SK-N-SH treated with all-trans-retinoic acid at 6 μM for 48 hours (cell line): ENCODE measurements around the gene TM9SF3.

Source experiments
- ATAC-seq: fragments of 200-7000 bp; cut with Tn5 transposase; 3 replicates; pipeline ENCODE4 v1.9.1; 2020; ENCODE audit warnings: mild to moderate bottlenecking, moderate library complexity
- ARNTL ChIP-seq: fragments of 450-650 bp; formaldehyde crosslinking; IDR thresholded peaks from 2 replicates; pipeline ENCODE4 v1.5.0; 2020; ENCODE audit warnings: low read depth, mild to moderate bottlenecking, moderate library complexity, borderline replicate concordance
- BACH2 ChIP-seq: fragments of 250-450 bp; sonication (Bioruptor Pico); IDR thresholded peaks from 2 replicates; pipeline ENCODE4 v1.9.0; 2021; ENCODE audit warnings: mild to moderate bottlenecking, borderline replicate concordance
- CREB5 ChIP-seq: fragments of 250-450 bp; sonication (Bioruptor Pico); IDR thresholded peaks from 2 replicates; pipeline ENCODE4 v1.5.1; 2020; ENCODE audit warnings: low read depth, mild to moderate bottlenecking, moderate library complexity
- CSDC2 ChIP-seq: fragments of 250-450 bp; sonication (Bioruptor Pico); IDR thresholded peaks from 2 replicates; pipeline ENCODE4 v1.5.0; 2020; ENCODE audit warnings: mild to moderate bottlenecking, moderate library complexity
- CSRNP3 ChIP-seq: fragments of 250-450 bp; sonication (Bioruptor Pico); IDR thresholded peaks from 2 replicates; pipeline ENCODE4 v1.5.1; 2021; ENCODE audit warnings: mild to moderate bottlenecking, moderate library complexity
- ESRRG ChIP-seq: fragments of 250-450 bp; sonication (Bioruptor Pico); IDR thresholded peaks from 2 replicates; pipeline ENCODE4 v1.6.1; 2021; ENCODE audit warnings: mild to moderate bottlenecking
- ISL1 ChIP-seq: fragments of 250-450 bp; sonication (Bioruptor Pico); IDR thresholded peaks from 2 replicates; pipeline ENCODE4 v2.1.2; 2022; ENCODE audit warnings: mild to moderate bottlenecking, moderate library complexity
- OSR1 ChIP-seq: fragments of 250-450 bp; sonication (Bioruptor Pico); IDR thresholded peaks from 2 replicates; pipeline ENCODE4 v1.8.0; 2022; ENCODE audit warnings: moderate library complexity, mild to moderate bottlenecking, inconsistent platforms
- PATZ1 ChIP-seq: fragments of 250-450 bp; sonication (Bioruptor Pico); IDR thresholded peaks from 2 replicates; pipeline ENCODE4 v1.8.0; 2020; ENCODE audit warnings: mild to moderate bottlenecking, moderate library complexity, borderline replicate concordance
- POU6F1 ChIP-seq: fragments of 250-450 bp; sonication (Bioruptor Pico); IDR thresholded peaks from 2 replicates; pipeline ENCODE4 v1.8.0; 2021; ENCODE audit warnings: low read depth, mild to moderate bottlenecking, moderate library complexity, borderline replicate concordance
- PPARA ChIP-seq: fragments of 250-450 bp; sonication (Bioruptor Pico); IDR thresholded peaks from 2 replicates; pipeline ENCODE4 v1.5.0; 2020; ENCODE audit warnings: mild to moderate bottlenecking, borderline replicate concordance
- SNAI2 ChIP-seq: fragments of 250-450 bp; sonication (Bioruptor Pico); IDR thresholded peaks from 2 replicates; pipeline ENCODE4 v1.5.0; 2020; ENCODE audit warnings: mild to moderate bottlenecking, moderate library complexity
- TCF4 ChIP-seq: fragments of 250-450 bp; sonication (Bioruptor Pico); IDR thresholded peaks from 2 replicates; pipeline ENCODE4 v1.8.0; 2021; ENCODE audit warnings: mild to moderate bottlenecking, moderate library complexity, borderline replicate concordance
- TOX ChIP-seq: fragments of 250-450 bp; sonication (Bioruptor Pico); IDR thresholded peaks from 2 replicates; pipeline ENCODE4 v1.8.0; 2021; ENCODE audit warnings: mild to moderate bottlenecking, moderate library complexity, borderline replicate concordance
- TSHZ2 ChIP-seq: fragments of 250-450 bp; sonication (Bioruptor Pico); IDR thresholded peaks from 2 replicates; pipeline ENCODE4 v1.5.0; 2020; ENCODE audit warnings: mild to moderate bottlenecking, moderate library complexity
- ZC3H10 ChIP-seq: fragments of 250-450 bp; sonication (Bioruptor Pico); IDR thresholded peaks from 2 replicates; pipeline ENCODE4 v1.5.1; 2021; ENCODE audit warnings: mild to moderate bottlenecking, moderate library complexity
- ZFP3 ChIP-seq: fragments of 250-450 bp; sonication (Bioruptor Pico); IDR thresholded peaks from 2 replicates; pipeline ENCODE4 v1.5.0; 2020; ENCODE audit warnings: mild to moderate bottlenecking, moderate library complexity
- ZNF70 ChIP-seq: fragments of 450-650 bp; formaldehyde crosslinking; IDR thresholded peaks from 2 replicates; pipeline ENCODE4 v1.5.0; 2020; ENCODE audit warnings: mild to moderate bottlenecking, moderate library complexity
- ZNF8 ChIP-seq: fragments of 450-650 bp; formaldehyde crosslinking; IDR thresholded peaks from 2 replicates; pipeline ENCODE4 v1.5.0; 2020; ENCODE audit warnings: mild to moderate bottlenecking, moderate library complexity

The TM9SF3 gene

GRCh38 chr10:96632974-96633710 is 46.3 kb upstream of the TM9SF3 start (continued):
- TF ChIP-seq CSRNP3 (no peak), TCF4 (no peak)

GRCh38 chr10:96627292-96627691 is 40.5 kb upstream of the TM9SF3 start:
- TF ChIP-seq ZC3H10 (CRISPR knock-in tag), result no peak
- TF ChIP-seq CSDC2, result no peak
- TF ChIP-seq TCF4, result no peak
- TF ChIP-seq ZNF70 (CRISPR knock-in tag), result no peak
- no peak for TF ChIP-seq OSR1 (CRISPR knock-in tag)
- TF ChIP-seq TOX (CRISPR knock-in tag), result no peak
- TF ChIP-seq TSHZ2 (CRISPR knock-in tag), result no peak
- TF ChIP-seq ZNF8, result no peak
- TF ChIP-seq ARNTL, result no peak
- TF ChIP-seq ESRRG, result no peak
- TF ChIP-seq PPARA (CRISPR knock-in tag), result no peak
- TF ChIP-seq CREB5 (CRISPR knock-in tag), result no peak
- no peak for TF ChIP-seq ZFP3 (CRISPR knock-in tag)
- TF ChIP-seq BACH2 (CRISPR knock-in tag), result no peak
- TF ChIP-seq PATZ1, result no peak
- no peak for TF ChIP-seq POU6F1 (CRISPR knock-in tag)
- ATAC-seq, result no peak

GRCh38 chr10:96626795-96627194 is 40.0 kb upstream of the TM9SF3 start:
- no peak for ATAC-seq
- TF ChIP-seq SNAI2 (CRISPR knock-in tag), result no peak
- no peak for TF ChIP-seq ISL1 (CRISPR knock-in tag)
- TF ChIP-seq TSHZ2 (CRISPR knock-in tag), result no peak
- no peak for TF ChIP-seq PATZ1
